ENCODE results near the gene GP1BB.

Gene GP1BB

DNA sequence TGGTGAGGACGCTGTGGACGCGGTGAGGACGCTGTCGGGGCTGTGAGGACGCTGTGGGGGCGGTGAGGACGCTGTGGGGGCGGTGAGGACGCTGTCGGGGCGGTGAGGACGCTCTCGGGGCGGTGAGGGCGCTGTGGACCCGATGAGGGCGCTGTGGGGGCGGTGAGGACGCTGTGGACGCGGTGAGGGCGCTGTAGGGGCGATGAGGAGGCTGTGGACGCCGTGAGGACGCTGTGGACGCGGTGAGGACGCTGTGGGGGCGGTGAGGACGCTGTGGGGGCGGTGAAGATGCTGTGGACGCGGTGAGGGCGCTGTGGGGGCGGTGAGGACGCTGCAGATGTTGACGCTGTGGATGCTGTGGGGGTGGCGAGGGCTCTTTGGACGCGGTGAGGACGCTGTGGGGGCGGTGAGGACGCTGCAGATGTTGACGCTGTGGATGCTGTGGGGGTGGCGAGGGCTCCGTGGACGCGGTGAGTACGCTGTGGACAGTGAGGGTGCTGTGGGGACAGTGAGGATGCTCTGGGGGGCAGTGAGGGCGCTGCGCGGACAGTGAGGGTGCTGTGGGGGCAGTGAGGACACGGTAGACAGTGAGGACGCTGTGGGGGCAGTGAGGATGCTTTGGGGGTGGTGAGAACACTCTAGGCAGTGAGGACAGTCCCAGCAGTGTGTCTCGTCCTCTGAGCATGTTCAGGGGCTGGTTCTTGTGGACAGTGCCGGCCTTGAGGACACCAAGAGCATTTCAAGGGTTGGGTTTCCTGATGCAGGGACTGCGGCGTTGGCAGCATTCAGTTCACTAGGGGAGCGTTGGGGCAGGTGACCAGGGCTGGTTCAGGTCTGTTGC lies 4.2 kb downstream of the GP1BB start:
- DNase-seq: no peak

DNA sequence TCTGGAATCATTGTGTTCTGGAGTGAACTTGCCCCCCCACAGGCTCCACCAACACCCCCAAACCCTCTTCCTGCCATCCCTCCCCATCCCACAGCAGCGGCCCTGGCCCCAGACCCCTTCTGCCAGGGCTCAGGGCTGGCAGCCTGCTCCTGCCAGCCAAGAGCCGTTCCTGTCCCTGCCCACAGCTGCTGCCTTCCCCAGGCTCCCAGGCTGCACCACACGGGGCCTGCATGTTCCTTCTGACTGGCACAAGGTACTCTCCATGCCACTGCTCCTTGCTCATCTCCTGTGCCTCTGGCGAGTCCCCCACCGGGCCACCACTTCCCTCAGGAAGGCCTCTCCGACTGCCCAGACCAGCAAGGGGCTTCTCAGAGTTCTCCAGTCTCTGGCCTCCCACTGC lies 4.9 kb downstream of the GP1BB start:
- no peak for DNase-seq

DNA sequence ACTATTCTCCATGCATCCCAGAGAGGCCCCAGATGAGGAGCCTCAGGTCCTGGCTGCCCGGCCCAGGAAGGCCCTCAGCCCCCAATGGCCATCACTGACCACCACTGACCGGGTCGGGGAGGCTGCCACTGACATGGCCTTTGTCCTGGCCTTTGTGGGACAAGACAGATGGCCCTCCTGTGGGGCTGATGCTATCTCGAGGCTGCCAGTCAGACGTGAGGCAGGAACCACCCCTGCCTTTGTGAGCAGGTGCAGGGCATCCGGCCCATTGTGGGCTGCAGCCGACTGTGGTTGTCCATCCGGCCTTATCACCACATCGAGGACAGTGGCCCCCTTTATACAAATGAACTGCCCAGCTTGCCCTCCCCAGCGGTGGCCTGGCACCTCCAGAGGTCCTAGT lies 5.5 kb downstream of the GP1BB start:
- DNase-seq: no peak

DNA sequence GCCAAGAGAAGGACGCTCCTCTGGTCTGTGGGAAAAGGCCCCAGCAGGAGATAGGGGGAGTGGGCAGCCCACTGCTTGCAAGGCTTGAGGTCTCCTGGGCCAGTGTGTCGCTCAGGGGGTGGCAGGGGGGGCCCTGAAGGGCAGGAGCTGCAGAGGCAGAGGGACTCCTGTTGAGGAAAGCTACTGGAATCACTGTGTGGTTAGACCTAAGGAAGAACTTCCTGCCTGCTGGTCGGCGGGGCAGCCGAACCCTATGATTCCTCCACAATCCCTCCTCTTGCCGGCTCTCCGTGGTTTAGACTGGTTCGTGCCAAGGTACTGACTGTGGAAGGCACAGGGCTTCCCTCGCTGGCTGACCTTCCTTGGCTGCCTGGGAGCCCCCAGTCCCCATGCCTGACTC lies 6.2 kb downstream of the GP1BB start:
- DNase-seq: no peak

DNA sequence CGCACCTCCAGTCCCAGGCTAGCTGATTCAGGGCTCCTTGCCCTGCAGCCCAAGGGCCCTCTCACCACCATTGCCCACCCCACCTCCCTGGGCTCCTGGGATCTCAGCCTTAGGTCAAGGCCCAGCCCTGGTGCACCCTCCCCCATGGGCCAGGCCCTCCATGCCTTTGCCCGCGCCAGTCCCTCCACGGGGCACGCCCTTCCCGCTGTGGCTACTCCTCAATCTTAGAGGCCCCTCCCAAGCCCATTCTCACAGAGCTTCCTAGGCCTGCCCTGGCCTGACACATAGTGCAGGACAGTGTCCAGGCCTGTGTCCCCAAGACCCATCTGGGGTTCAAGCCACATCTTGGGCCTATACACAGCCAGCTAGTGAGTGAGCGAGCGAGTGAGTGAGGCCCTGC lies 6.9 kb downstream of the GP1BB start:
- no peak for DNase-seq

DNA sequence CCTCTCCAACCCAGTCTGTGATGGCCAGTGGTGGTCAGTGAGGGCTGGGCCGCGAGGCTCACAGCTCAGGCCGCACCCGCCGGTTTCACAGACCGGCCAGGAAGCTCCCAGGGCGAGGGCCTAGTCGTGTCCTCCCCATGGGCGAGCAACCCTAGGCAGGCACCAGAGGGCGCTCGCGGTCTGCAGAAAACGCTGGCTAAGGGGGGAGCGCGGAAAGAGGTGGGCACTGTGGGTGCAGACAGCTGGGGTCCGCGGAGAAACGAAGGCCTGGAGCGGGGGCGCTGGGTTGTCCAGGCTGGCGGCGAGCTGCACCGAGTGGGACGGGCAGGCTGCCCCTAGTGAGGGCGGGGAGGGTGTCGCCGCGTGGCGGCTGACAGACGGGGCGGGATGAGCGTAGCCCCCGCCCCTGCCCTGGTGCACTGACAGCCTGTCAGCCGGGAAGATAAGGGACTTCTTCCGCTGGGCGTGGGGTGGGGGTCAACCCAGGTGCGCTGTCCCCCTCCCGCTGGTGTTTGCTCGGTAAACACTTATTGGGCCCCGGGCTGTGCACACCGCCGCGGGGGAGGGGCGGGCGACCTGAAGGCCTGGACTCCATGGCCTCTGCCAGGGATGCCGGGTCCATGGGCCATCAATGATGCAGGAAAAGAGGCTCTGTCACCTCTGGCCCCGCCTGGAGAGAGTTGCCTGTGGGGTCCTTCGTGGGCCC lies 7.5 kb downstream of the GP1BB start:
- DNase-seq: peak; percentile 47

DNA sequence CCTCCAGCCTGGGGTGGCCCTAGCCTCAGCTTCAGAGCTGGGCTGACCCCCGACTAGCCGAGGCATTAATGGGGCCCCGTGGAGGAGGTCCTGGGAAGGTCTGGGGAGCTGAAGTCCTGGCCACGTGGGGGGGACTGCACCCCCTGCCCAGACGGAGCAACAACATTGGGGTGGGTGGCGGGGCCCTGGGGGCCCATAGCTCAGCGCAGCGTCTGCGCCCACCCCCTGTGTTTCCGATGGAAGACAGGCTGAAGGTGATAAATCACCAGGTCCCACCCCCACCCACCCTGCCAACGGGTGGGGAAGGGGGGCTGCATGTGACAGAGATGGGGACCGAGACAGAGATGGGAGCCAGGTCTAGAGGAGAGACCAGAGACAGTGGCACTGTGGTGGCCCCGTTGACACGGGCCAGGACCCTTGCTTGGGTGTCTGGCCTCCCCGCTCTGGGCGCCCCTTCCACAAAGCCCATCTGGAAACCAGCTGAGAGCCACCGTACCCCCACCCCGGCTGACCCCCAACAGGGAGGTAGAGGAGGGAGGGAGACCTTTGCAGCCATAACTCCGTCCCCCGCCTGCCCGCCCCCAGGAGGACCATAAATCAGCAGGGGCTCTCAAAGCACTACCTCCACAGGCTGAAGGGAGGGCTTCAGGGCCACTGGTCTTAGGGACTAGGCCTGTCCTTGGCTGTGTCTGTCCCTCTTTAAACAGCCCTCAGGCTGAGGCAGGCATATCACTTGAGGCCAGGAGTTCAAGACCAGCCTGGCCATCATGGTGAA lies 8.2 kb downstream of the GP1BB start:
- no peak for DNase-seq

DNA sequence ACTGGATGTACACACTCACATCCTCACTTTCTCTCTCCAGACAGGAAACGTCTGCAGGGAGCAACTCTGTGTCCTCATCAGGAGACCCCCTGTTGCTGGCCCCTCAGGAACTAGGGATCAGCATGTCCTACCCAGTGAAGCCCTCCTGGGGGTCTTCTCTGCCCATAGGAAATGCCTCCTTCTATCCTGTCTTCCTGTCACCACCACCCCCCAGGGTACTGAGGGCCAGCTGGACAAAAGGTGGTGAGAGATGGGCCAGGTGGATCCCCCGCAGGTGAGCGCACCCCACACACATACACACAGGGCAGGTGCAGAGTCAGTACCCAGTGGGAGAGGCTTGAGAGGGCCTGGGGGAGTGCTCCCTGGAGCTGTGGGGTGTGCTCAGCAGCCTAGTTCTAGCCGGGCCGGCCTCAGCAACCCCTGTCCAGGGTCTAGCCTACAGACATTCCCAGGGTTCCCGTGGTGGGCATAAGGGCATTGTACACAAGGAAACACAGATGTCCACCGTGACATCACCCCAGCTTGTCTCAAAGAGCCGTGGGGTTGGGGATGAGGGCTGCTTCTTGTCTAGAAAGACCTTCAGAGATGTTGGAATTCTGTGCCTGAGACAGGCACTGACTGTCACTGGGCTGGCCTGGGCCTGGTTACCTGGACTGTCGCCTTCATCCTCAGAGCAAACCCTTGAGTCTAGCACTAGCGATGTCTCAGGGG lies 9.2 kb downstream of the GP1BB start:
- DNase-seq: no peak

DNA sequence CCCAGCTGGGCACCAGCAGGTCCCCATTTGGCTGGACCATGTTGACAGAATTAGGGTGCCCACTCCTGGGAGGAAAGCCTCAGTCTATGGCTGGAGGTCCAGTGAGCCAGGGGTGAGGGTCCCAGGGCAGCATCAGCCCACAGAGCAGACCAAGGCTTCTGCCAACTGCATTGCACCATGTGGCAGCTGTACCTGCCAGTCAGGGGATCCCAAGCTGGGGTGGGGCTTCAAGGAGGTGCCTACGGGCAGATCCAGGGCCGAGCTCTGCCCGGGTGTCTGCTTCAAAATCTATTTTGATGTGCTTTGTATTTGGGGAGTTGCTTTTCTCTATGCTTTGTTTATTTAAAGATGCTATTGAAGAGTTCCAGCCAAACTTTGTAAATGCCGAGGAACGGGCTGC lies 10.4 kb downstream of the GP1BB start:
- DNase-seq: no peak

DNA sequence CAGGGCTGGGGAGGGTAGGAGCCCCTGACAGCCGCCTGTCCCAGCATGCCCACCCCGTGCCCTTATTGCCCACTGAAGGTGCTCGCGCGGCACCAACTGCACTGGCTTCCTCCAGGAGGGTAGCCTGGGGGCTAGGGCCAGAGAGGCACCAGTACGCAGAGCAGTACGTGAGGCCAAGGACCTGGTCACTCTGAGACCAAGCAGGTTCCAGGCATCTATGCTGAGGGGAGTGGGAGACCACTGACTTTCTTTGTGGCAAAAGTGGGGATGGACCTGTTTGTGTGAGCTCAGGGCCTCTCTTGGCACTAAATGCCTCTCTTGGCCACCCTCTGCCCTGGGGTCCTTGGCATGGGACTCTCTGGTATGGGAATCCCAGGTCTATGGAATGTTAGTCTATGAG lies 10.8 kb downstream of the GP1BB start:
- DNase-seq: no peak

DNA sequence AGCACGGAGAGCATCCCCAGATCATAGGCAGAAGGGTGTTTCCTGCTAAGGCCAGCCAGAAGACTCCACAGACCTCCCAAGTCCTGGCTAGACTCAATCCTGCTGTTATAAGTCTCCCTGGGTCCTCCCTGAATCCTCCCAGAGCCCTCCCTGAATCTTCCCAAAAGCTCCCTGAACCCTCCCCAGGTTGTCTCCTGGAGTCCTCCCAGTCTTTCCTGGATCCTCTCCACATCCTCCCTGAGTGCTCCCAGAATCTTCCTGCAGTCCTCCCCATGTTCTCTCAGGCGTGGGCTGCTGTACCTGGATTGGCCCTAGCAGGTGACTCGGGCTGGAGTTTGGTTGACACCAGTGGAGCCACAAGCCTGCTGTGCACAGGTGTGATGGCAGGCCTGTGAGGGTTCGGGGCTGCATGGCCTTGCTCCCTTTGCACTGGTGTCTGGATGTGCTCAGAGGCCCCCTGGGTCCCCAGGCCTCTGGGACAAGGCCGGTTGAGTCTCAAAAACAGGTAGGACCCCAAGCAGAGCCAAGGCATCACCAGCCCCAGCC lies 11.6 kb downstream of the GP1BB start:
- no peak for DNase-seq

DNA sequence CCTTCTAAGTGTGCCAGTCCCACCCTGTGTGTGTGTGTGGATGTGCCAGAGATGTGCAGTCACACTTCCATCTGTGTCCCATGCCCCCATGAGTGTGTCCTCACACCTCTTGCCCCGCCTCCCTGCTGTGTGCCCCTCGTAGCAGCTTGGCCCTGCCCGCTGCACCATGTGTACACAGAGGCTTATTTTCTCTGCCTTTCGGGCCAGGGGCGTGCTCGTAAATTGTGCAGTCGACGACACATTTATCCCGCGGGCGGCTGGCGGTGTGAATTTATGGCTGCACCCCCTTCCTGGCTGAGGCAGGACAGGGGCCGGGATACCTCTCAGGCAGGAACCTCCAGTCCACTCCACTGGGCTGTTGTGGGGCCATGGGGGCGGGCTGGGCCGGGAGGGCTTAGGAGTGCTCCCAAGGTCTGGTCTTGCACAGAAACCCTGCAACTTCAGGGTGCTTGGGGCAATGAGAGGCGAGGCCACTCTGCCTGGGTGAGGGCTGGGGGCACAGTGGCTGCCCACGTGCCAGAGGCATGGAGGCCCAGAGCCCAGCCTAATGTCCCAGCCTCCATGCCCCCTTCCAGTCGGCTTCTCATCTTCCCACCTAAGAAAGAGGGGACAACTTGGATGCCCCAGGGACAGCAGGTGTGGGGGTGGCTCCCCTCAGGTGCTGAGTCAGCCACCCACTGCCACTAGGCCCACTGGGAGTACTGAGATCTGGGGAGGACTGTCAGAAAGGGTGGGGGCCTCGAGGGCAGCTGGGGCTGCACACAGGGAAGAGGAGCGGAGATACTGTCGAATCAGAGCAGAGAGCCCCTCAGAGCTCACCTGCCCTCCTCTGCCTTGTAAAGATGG lies 12.5 kb downstream of the GP1BB start:
- no peak for DNase-seq

DNA sequence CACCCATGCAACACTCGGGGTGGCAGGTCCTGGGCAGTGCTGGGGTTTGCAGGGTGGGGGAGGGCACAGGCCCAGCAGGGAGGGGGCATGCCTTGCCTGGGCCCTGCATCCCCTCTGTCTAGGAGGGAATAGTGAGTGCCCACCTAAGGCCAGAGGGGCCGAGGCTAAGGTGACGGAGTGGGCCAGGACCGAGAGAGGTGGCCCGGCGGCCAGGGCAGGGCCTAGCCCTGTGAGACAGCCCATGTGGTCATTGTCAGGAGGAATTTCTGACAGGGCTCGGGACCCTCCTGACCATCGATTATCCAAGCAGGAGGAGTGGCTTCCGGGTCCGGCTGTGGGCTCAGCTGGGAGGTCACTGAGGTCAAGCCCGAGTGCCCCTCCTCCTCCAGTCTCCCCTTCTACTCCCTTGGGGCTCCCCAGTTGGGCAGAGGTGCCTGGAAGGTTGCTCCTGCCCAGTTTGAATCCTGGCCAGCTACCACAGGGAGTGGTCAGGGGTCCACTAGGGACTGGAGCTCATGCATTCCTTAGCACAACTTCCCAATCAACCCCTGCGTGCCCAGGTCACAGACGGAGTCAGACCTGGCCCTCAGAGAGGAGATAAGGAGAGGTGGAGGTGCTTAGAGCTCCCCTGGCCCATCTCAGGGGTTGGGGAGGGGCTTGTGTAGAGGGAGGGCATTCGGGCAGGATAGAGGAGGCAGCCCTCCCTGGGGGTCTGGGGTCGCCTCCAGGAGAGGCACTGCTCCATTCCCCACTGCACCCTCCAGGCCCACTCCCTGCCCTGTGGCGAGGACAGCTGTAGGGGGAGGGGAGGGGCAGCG lies 14.7 kb downstream of the GP1BB start:
- DNase-seq: no peak

DNA sequence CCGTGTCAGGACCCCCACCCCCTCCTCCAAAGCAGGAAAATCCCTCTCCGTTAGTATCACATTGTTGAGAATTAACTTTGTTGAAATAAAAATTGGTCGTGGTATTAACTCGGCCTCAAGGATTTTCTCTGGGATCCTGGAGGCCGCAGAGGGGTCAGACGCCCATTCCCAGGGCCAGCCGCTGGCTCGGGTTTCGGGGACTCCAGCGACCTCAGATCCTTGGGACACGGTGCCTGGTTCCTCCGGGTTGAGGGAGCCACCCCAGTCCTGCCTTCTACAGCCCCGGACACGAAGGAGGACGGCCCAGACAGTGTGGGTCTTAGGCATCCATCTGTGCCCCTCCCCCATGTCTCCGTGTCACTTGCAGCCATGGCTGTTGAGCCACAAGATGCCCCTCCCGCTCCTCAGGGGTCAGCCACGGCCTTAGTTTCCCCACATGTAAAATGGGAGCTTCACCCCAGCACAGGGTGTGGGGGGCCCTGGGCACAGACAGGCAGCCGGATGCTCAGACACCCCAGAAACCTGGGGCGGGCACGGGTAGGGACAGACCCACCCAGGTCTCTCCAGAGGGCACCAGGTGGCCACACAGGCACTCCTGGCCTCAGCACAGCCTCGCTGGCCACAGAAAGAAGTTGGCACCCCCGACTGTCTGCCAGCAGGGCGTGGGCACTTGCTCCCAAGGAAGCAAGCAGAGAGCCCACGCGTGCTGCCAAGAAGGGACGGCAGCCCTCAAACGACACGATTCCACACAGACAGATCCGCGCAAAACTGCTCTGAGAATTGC lies 15.5 kb downstream of the GP1BB start:
- DNase-seq: no peak

DNA sequence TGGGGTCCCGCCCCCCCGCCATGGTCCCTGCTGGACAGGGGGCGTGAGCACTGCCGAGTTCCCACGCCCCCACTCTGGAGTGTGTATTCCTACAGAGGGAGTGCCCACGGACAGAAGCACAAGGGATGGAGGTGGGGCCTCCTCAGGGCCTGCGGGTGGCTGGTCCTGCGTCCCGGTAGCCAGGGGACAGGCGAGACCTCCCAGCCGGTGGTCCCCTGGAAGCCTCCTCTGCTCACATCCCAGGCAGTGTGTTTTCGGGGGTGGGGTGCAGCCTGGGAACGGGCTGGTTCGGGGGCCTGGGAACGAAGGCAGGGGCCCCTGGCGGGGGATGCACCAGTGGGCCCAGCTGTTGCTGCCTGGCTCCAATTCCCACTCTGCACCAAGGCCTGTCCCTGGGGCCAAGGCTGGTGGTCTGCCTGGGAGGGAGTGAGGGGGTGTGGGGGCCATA lies 16.1 kb downstream of the GP1BB start:
- no peak for DNase-seq

DNA sequence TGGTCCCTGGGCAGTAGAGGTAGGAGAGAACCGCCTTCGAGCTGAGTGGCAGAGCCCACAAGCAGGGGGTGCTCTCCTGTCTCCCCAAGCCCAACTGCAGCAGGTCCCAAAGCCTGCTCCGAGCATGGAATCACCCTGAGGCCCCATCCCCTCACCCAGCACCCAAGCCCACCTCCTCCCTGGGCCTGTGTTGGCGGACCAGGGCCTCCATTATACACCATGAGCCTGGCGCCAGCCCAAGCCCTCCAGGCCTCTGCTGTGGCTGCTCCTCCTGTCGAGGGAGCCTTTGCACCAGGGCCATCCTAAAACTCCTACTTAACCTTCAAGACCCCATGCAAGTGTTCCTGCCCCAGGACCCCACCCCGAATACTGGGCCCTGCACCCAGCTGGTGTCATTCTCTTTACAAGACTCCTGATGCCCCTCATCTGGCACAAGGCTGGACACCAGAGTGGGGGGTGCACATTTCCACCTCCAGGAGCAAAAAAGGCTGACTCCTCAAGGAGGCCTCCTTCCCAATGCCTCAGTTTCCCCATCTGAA lies 16.6 kb downstream of the GP1BB start:
- DNase-seq: no peak

DNA sequence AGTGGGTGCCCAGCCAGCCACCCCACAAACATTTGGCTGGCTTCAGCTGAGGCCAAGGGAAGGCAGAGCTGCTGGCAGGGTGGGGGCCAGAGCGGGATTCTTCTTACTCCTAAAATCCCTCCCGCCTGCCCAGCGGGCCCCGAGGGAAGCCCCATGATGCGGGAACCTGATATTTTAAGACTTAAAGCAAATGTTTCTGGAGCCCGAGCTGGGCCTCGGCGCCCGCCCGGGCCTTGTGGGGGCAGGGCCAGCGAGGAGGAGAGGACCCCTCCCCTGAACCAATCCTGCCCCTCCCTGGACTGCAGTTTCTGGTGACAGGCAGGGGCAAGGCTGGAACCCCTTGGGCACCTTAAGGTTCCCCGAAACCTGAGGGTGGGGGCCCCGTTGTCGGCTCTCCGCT lies 17.2 kb downstream of the GP1BB start:
- no peak for DNase-seq

DNA sequence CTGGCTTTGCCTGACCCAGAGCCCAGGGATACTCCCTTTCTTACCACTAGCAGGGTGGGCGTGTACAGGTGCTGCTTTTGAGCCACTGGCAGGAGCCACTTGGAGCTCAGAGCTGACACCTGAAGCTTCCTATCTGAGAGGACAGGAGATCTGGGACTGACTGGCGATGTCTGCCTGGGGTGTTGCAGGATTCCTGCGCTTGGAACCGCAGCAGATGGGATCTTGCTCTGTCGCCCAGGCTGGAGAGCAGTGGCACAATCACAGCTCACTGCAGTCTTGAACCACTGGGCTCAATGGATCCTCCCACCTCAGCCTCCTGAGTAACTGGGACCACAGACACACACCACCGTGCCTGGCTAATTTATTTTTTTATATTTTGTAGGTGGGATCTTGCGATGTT lies 17.7 kb downstream of the GP1BB start:
- DNase-seq: no peak

DNA sequence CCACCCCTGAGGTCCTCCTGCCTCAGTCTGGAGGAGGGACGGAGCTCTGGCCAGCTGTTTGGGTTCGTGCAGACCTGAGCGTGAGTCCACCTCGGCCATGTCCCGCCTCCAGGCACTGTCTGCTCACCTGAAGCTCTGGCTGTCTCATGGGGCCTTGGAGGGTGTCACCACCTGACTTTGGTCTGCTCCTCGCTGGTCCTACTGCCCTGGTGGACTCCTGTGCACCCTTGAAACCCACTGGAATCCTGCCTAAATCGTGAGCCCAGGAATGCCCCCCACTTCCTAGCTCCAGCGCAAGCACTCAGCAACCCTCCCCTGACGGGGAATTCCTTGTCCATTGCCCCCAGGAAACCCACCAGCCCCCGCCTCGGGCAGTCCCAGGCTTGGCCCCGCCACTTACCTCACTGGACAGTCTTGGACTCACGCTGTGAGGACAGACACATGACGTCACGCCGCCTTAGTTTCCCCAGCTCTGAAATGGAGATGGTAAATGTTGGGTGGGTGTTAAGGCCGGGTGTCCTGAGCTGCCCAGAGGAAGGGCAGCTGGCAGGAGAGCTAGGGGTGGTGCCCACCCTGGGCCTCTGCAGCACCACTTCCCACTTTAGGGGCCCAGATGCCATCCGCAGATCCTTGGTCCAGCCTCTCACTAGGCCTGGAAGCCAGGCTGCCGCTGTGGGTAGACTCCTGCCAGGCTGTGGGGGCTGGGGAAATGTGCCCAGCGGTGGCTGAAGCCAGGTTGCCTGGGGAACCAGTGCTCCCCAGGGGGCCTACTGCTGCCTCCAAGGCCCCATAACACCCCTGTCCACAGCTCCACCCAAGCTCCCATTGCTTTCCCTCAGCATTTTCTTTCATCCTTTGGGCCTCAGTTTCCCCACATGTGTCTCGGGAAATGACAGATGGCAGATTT lies 19.1 kb downstream of the GP1BB start:
- DNase-seq: no peak

Measured in NK-92 treated with Interleukin-12 subunit alpha and Interleukin-12 subunit beta, amount 100 ng/mL, for 24 hours (cell line).